DMS 273 (cell line): ENCODE results near the gene AUTS2.

ENCODE experiments used
- DNase-seq: peaks from one replicate; lab custom pipeline; 2025; ENCODE audit not compliant: unreplicated experiment; lab: John Stamatoyannopoulos, UW

The AUTS2 gene

GRCh38 chr7:69714886-69715576 is 116.8 kb downstream of the AUTS2 start:
- DNase-seq: no peak

GRCh38 chr7:69717221-69717620 is 118.9 kb downstream of the AUTS2 start:
- DNase-seq: no peak

GRCh38 chr7:69719717-69720116 is 121.4 kb downstream of the AUTS2 start:
- no peak for DNase-seq

GRCh38 chr7:69722843-69723242 is 124.6 kb downstream of the AUTS2 start:
- no peak for DNase-seq

- DNase-seq: no peak
Measured at GRCh38 chr7:69723663-69724062, 125.4 kb downstream of the AUTS2 start.

GRCh38 chr7:69728304-69728703 is 130.0 kb downstream of the AUTS2 start:
- DNase-seq: no peak

GRCh38 chr7:69732203-69732602 is 133.9 kb downstream of the AUTS2 start:
- DNase-seq: no peak

- DNase-seq: no peak
Measured at GRCh38 chr7:69735582-69735981, 137.3 kb downstream of the AUTS2 start.

GRCh38 chr7:69736126-69736810 is 138.0 kb downstream of the AUTS2 start:
- DNase-seq: peak; percentile 24

GRCh38 chr7:69738396-69738951 is 140.2 kb downstream of the AUTS2 start:
- peak; percentile 92 for DNase-seq

GRCh38 chr7:69739190-69739589 is 140.9 kb downstream of the AUTS2 start:
- DNase-seq: peak; percentile 35

GRCh38 chr7:69739931-69740431 is 141.7 kb downstream of the AUTS2 start:
- DNase-seq: peak; percentile 92

- no peak for DNase-seq
Measured at GRCh38 chr7:69742237-69742636, 144.0 kb downstream of the AUTS2 start.

GRCh38 chr7:69743436-69743835 is 145.2 kb downstream of the AUTS2 start:
- DNase-seq: no peak

- DNase-seq: no peak
Measured at GRCh38 chr7:69744026-69744425, 145.8 kb downstream of the AUTS2 start.

- no peak for DNase-seq
Measured at GRCh38 chr7:69746383-69746782, 148.1 kb downstream of the AUTS2 start.

GRCh38 chr7:69747144-69747543 is 148.9 kb downstream of the AUTS2 start:
- no peak for DNase-seq

- no peak for DNase-seq
Measured at GRCh38 chr7:69748530-69748929, 150.3 kb downstream of the AUTS2 start.

- DNase-seq: no peak
Measured at GRCh38 chr7:69749372-69749979, 151.2 kb downstream of the AUTS2 start.

GRCh38 chr7:69749994-69750393 is 151.7 kb downstream of the AUTS2 start:
- no peak for DNase-seq

GRCh38 chr7:69751026-69751425 is 152.8 kb downstream of the AUTS2 start:
- DNase-seq: no peak

- DNase-seq: peak; percentile 21
Measured at GRCh38 chr7:69753981-69754380, 155.7 kb downstream of the AUTS2 start.
